H1 (cell line): ENCODE results near the gene DNAJB13. TPM values are rescaled to one million over a fixed set of nuclear protein-coding genes. Genes with fewer than 3 reads are reported as not detected.

Source experiments
- KDM1A ChIP-seq: fragments of 200-600, 300-600 bp; sonication (generic); IDR thresholded peaks from 2 replicates; pipeline ENCODE4 v1.7.1; 2016; ENCODE audit warnings: mild to moderate bottlenecking, low read length, borderline replicate concordance
- KDM4A ChIP-seq: IDR thresholded peaks from one replicate; pipeline ENCODE4 v1.7.1; 2012; ENCODE audit warnings: low read depth, mild to moderate bottlenecking, moderate library complexity, low read length, inconsistent platforms; ENCODE audit not compliant: severe bottlenecking
- RBBP5 ChIP-seq: IDR thresholded peaks from 2 replicates; pipeline ENCODE4 v1.7.1; 2012; ENCODE audit warnings: low read depth, mild to moderate bottlenecking, inconsistent platforms, low read length, moderate library complexity, borderline replicate concordance
- RFX5 ChIP-seq: IDR thresholded peaks from 2 replicates; pipeline ENCODE4 v1.6.1; 2011; ENCODE audit warnings: low read depth, low read length, improper control_type of control experiment, borderline replicate concordance
- polyA plus RNA-seq, 7 experiments: library from polyadenylated mRNA; depleted of rRNA in 3 of 7; stranded (reverse) in 5 of 7; unstranded in 2 of 7; fragments of >200 nt in 5 of 7; fragments of 200-250 nt in 2 of 7; gene quantifications; 1 replicate in 5 of 7; 2 replicates in 1 of 7; 4 replicates in 1 of 7; pipeline versions ENCODE4 v1.2.1 to v1.2.3, GENCODE V29; 2011 to 2013; ENCODE audit warnings: missing spikeins in 2 of 7, mixed read lengths in 2 of 7
- total RNA-seq: library from RNA; stranded (reverse); fragmentation: NEBNext Ultra II Directional; extraction: Animal tissue kit (Norgen Biotek cat#: 25700); gene quantifications from 2 replicates; pipeline ENCODE4 v1.2.1, GENCODE V29; 2021

DNAJB13 gene
- total and polyA plus RNA-seq, 2 of the 8 experiments (the other 6 are each of a cell fraction or from before 2014, with no cell fraction given): 0.27 TPM; not detected in 1

DNA sequence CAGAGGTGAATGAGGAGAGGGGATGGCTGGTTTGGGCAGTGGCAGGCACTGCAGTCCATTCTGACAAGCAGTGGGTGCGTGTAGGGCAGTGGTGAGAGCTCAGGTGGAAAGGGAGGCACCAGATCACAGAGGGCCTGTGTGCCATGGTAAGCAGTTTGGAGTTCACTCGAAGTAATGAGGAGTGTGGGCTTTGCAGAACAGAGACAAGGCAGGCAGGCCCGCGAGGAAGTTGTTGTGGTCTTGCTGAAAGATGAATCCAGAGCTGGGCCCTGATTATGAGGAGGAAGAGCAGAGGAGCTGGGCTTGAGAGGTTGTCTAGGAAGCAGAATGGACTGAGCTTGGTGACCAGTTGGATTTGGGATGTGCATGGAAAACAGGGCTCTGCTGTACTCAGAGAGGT is 1.6 kb upstream of the DNAJB13 start (continued):
- TF ChIP-seq KDM1A (no peak), RBBP5 (no peak), KDM4A (no peak), RFX5 (no peak)
- TF ChIP-seq, all 59 proteins: peak for 0
